IMR-90 (cell line): Measurements from ENCODE around the gene GLS. TPM values are rescaled to one million over a fixed set of nuclear protein-coding genes. Genes with fewer than 3 reads are reported as not detected.
A peak's percentile ranks its signal among the peaks of the same experiment; 100 is the strongest.

Experiments used
- ATAC-seq: fragments of 200-7000 bp; cut with Tn5 transposase; 2 replicates; pipeline ENCODE4 v1.9.1; 2020; ENCODE audit warnings: low read depth, mild to moderate bottlenecking, moderate library complexity
- BruUV-seq: library from RNA; stranded (reverse); fragments of 400-500 nt; replicated peaks from 2 replicates; lab custom pipeline; 2021; lab: Mats Ljungman, UMichigan
- CTCF ChIA-PET: fragments of 300-600 bp; formaldehyde crosslinking; extraction: SDS; loops from one replicate; lab custom pipeline; 2021; ENCODE audit warnings: antibody characterized with exemption; lab: Yijun Ruan, JAX
- POLR2A ChIA-PET: fragments of 300-600 bp; sonication (Branson Sonifier 250); formaldehyde crosslinking; loops from one replicate; lab custom pipeline; 2022; ENCODE audit warnings: antibody characterized with exemption; ENCODE audit not compliant: unreplicated experiment; lab: Charles Lee
- DNase-seq: peaks from one replicate; pipeline ENCODE4 v3.0.0; 2013
- H2AFZ ChIP-seq: replicated peaks from 2 replicates; pipeline ENCODE3; 2013; ENCODE audit warnings: low read length, mild to moderate bottlenecking; ENCODE audit not compliant: poor library complexity
- H2AK5ac ChIP-seq: 2 replicates; pipeline ENCODE4 v1.6.1; 2013; ENCODE audit warnings: low read depth, low read length, inconsistent platforms
- H2AK9ac ChIP-seq: replicated peaks from 2 replicates; pipeline ENCODE3; 2013; ENCODE audit warnings: mild to moderate bottlenecking, low read depth, low read length, moderate library complexity; ENCODE audit not compliant: poor library complexity
- H2BK120ac ChIP-seq: 2 replicates; pipeline ENCODE4 v1.6.1; 2013; ENCODE audit warnings: low read depth, low read length, inconsistent platforms
- H2BK15ac ChIP-seq: 3 replicates; pipeline ENCODE4 v1.6.1; 2013; ENCODE audit warnings: low read depth, low read length, inconsistent platforms
- H2BK20ac ChIP-seq: 2 replicates; pipeline ENCODE4 v1.6.1; 2013; ENCODE audit warnings: low read depth, mild to moderate bottlenecking, inconsistent platforms, low read length, moderate library complexity
- H2BK5ac ChIP-seq: 2 replicates; pipeline ENCODE4 v1.6.1; 2013; ENCODE audit warnings: mild to moderate bottlenecking, low read depth, low read length, inconsistent platforms; ENCODE audit not compliant: poor library complexity, severe bottlenecking
- H3K14ac ChIP-seq: replicated peaks from 2 replicates; pipeline ENCODE4 v1.6.1; 2013; ENCODE audit warnings: low read depth, low read length, inconsistent platforms
- H3K18ac ChIP-seq: 2 replicates; pipeline ENCODE4 v1.6.1; 2013; ENCODE audit warnings: low read depth, low read length, control low read depth
- H3K23ac ChIP-seq: 2 replicates; pipeline ENCODE4 v1.6.1; 2013; ENCODE audit warnings: low read depth, low read length, inconsistent platforms
- H3K27ac ChIP-seq: 2 replicates; pipeline ENCODE4 v1.5.1; 2013; ENCODE audit warnings: mild to moderate bottlenecking, control low read depth, low read length; ENCODE audit not compliant: insufficient read depth
- H3K27me3 ChIP-seq: 2 replicates; pipeline ENCODE4 v1.6.1; 2013; ENCODE audit warnings: low read length; ENCODE audit not compliant: control insufficient read depth, insufficient read depth
- H3K36me3 ChIP-seq: 2 replicates; pipeline ENCODE4 v1.6.1; 2013; ENCODE audit warnings: low read length, mixed read lengths; ENCODE audit not compliant: control insufficient read depth, insufficient read depth
- H3K4ac ChIP-seq: 2 replicates; pipeline ENCODE4 v1.6.1; 2013; ENCODE audit warnings: low read depth, low read length, inconsistent platforms
- H3K4me1 ChIP-seq: 2 replicates; pipeline ENCODE4 v1.6.1; 2013; ENCODE audit warnings: low read length, mixed read lengths; ENCODE audit not compliant: control insufficient read depth, insufficient read depth
- H3K4me2 ChIP-seq: 2 replicates; pipeline ENCODE4 v1.6.1; 2013; ENCODE audit warnings: low read depth, mild to moderate bottlenecking, control low read depth, low read length, moderate library complexity
- H3K4me3 ChIP-seq: 2 replicates; pipeline ENCODE4 v1.5.1; 2013; ENCODE audit warnings: low read depth, mild to moderate bottlenecking, control low read depth, low read length, moderate library complexity; ENCODE audit not compliant: insufficient read depth
- H3K56ac ChIP-seq: 2 replicates; pipeline ENCODE4 v1.6.1; 2013; ENCODE audit warnings: low read length, inconsistent platforms; ENCODE audit not compliant: insufficient read depth; ENCODE audit errors: extremely low read depth
- H3K79me1 ChIP-seq, 2 experiments: 2 replicates each; pipeline ENCODE4 v1.6.1; 2013; ENCODE audit warnings: low read length in 2 of 2, inconsistent platforms in 1 of 2, low read depth in 1 of 2
- H3K9ac ChIP-seq: 2 replicates; pipeline ENCODE4 v1.6.1; 2013; ENCODE audit warnings: low read depth, low read length, control low read depth
- H3K9me1 ChIP-seq: 2 replicates; pipeline ENCODE4 v1.6.1; 2013; ENCODE audit warnings: low read length, inconsistent platforms; ENCODE audit not compliant: insufficient read depth
- H3K9me3 ChIP-seq: 2 replicates; pipeline ENCODE4 v1.6.1; 2013; ENCODE audit warnings: low read length; ENCODE audit not compliant: control insufficient read depth, insufficient read depth
- H4K20me1 ChIP-seq: 2 replicates; pipeline ENCODE4 v1.6.1; 2013; ENCODE audit warnings: low read length, inconsistent platforms; ENCODE audit not compliant: insufficient read depth
- H4K5ac ChIP-seq: 2 replicates; pipeline ENCODE4 v1.6.1; 2013; ENCODE audit warnings: mild to moderate bottlenecking, low read depth, low read length, control low read depth
- H4K8ac ChIP-seq, 2 experiments: 2 replicates each; pipeline ENCODE4 v1.6.1; 2013; ENCODE audit warnings: low read depth in 2 of 2, low read length in 2 of 2, control low read depth in 1 of 2, inconsistent platforms in 1 of 2
- H4K91ac ChIP-seq: 2 replicates; pipeline ENCODE4 v1.6.1; 2013; ENCODE audit warnings: low read depth, low read length, inconsistent platforms; ENCODE audit not compliant: insufficient read depth
- BHLHE40 ChIP-seq: fragments of 150-350 bp; IDR thresholded peaks from 2 replicates; pipeline ENCODE4 v1.6.1; 2016; ENCODE audit warnings: mild to moderate bottlenecking, low read depth, low read length
- CEBPB ChIP-seq: IDR thresholded peaks from 2 replicates; pipeline ENCODE4 v1.6.1; 2012; ENCODE audit warnings: low read depth, low read length, improper control_type of control experiment
- CHD1 ChIP-seq: IDR thresholded peaks from 2 replicates; pipeline ENCODE4 v1.6.1; 2012; ENCODE audit warnings: low read depth, low read length, improper control_type of control experiment
- ELK1 ChIP-seq: fragments of 150-350 bp; IDR thresholded peaks from 2 replicates; pipeline ENCODE4 v1.6.1; 2016; ENCODE audit warnings: low read depth, mild to moderate bottlenecking, low read length, moderate library complexity, borderline replicate concordance
- FOS ChIP-seq: fragments of 150-350 bp; IDR thresholded peaks from 2 replicates; pipeline ENCODE4 v1.6.1; 2016; ENCODE audit warnings: low read depth, low read length
- MAFK ChIP-seq: IDR thresholded peaks from 2 replicates; pipeline ENCODE4 v1.6.1; 2012; ENCODE audit warnings: low read depth, low read length, improper control_type of control experiment
- MAZ ChIP-seq: IDR thresholded peaks from 2 replicates; pipeline ENCODE4 v1.6.1; 2012; ENCODE audit warnings: low read depth, mild to moderate bottlenecking, low read length, improper control_type of control experiment, moderate library complexity, borderline replicate concordance
- MXI1 ChIP-seq: IDR thresholded peaks from 2 replicates; pipeline ENCODE4 v1.6.1; 2012; ENCODE audit warnings: low read depth, mild to moderate bottlenecking, low read length, moderate library complexity, borderline replicate concordance
- NFE2L2 ChIP-seq: fragments of 150-350 bp; IDR thresholded peaks from 2 replicates; pipeline ENCODE4 v1.6.1; 2016; ENCODE audit warnings: low read depth, mild to moderate bottlenecking, low read length
- POLR2A ChIP-seq: IDR thresholded peaks from 2 replicates; pipeline ENCODE4 v1.6.1; 2012; ENCODE audit warnings: mild to moderate bottlenecking, low read depth, low read length
- RAD21 ChIP-seq: IDR thresholded peaks from 2 replicates; pipeline ENCODE4 v1.6.1; 2012; ENCODE audit warnings: low read length, improper control_type of control experiment
- RCOR1 ChIP-seq: IDR thresholded peaks from 2 replicates; pipeline ENCODE4 v1.6.1; 2012; ENCODE audit warnings: mild to moderate bottlenecking, low read length, improper control_type of control experiment; ENCODE audit not compliant: insufficient replicate concordance
- RFX5 ChIP-seq: IDR thresholded peaks from 2 replicates; pipeline ENCODE4 v1.8.0; 2012; ENCODE audit warnings: low read depth, mild to moderate bottlenecking, low read length, moderate library complexity
- SMC3 ChIP-seq: fragments of 150-350 bp; IDR thresholded peaks from 2 replicates; pipeline ENCODE4 v1.6.1; 2016; ENCODE audit warnings: low read depth, mild to moderate bottlenecking, antibody characterized with exemption, low read length, moderate library complexity
- USF2 ChIP-seq: fragments of 150-350 bp; IDR thresholded peaks from 2 replicates; pipeline ENCODE4 v1.6.1; 2017; ENCODE audit warnings: mild to moderate bottlenecking, antibody characterized with exemption, low read length, low read depth
- WGBS, 2 experiments: methylation state at CpG; one replicate each; pipeline versions ENCODE4 v1.1.5 to v1.1.7; 2013; ENCODE audit warnings: missing lambda C conversion rate in 2 of 2; ENCODE audit not compliant: insufficient read length in 1 of 2; ENCODE audit errors: extremely low coverage in 2 of 2; 5-methylcytosine and 5-hydroxymethylcytosine counted together
- dilution Hi-C: fragments of 300-500 bp; cut with HindIII; formaldehyde crosslinking; loops from one replicate; pipeline ENCODE4 v1.14.3; 2018; ENCODE audit warnings: low sequenced_read_pairs; ENCODE audit not compliant: unreplicated experiment
- in situ Hi-C: fragments of 300-500 bp; cut with MboI; formaldehyde crosslinking; loops from 3 replicates; pipeline ENCODE4 v1.14.3; 2019; ENCODE audit warnings: low sequenced_read_pairs, inconsistent platforms, mixed read lengths
- intact Hi-C: fragments of 100-400 bp; cut with micrococcal nuclease; formaldehyde crosslinking; loops from 2 replicates; pipeline ENCODE4 v1.10.0; 2022
- polyA plus RNA-seq, 3 experiments: library from polyadenylated mRNA; depleted of rRNA; stranded (reverse); fragments of >200 nt; gene quantifications; 2 replicates each; pipeline ENCODE4 v1.2.3, GENCODE V29; 2012; ENCODE audit warnings: low replicate concordance in 1 of 3
- total RNA-seq: library from RNA; depleted of rRNA; stranded (reverse); fragments of >200 nt; gene quantifications from 2 replicates; pipeline ENCODE4 v1.2.3, GENCODE V29; 2012

The GLS gene
- total and polyA plus RNA-seq, 2 of the 4 experiments (the other 2 are of a cell fraction), result 87.5 to 130 TPM

GRCh38 chr2:190881598-190882410 lies 1.2 kb downstream of the GLS start:
- peak overlapping the region; percentile 50 to 73 for H4K8ac ChIP-seq
- H4K5ac ChIP-seq, result 0 out of 2 replicates have a peak overlapping the region, but pooled peaks have one; percentile 9
- peak overlapping the region; percentile 80 for H3K14ac ChIP-seq
- peak overlapping the region; percentile 99 for H3K4me2 ChIP-seq
- ChIA-PET POLR2A (interaction anchor here (1.1 to 1.3 kb wide), 2 partner anchors 46 to 69 kb away, joined by 5 to 6 read pairs; no protein-coding TSS in a partner anchor), CTCF (interaction anchor here (1.2 to 2.1 kb wide), 2 partner anchors 23 to 31 kb away, joined by 4 to 12 read pairs; no protein-coding TSS in a partner anchor)
- peak overlapping the region; percentile 91 for H2BK5ac ChIP-seq
- no peaks in the 10 kb centered on the region; the same call in 1 of the 2 replicates for H3K9me1 ChIP-seq
- no peaks in the 10 kb centered on the region for H3K27me3 ChIP-seq
- H3K56ac ChIP-seq, result peak overlapping the region; percentile 45
- peak overlapping the region; percentile 13; the same call in 1 of the 2 replicates for H2BK20ac ChIP-seq
- peaks cover 47% of the 10 kb centered on the region; the same call in 1 of the 2 replicates for H4K20me1 ChIP-seq
- H3K9ac ChIP-seq, result peak overlapping the region; percentile 94
- H4K91ac ChIP-seq, result peak overlapping the region; percentile 72
- DNase-seq, result peak; percentile 87
- peak overlapping the region; percentile 97 for H3K27ac ChIP-seq
- no peaks in the 10 kb centered on the region for H3K9me3 ChIP-seq
- 1% methylated on average over 22 of the region's 46 CpGs; no CpG with 5 or more reads in 1 of the 2 experiments for WGBS, 2 experiments
- H2AFZ ChIP-seq, result peak overlapping the region; percentile 88
- peaks cover 3% of the 10 kb centered on the region; the same call in 1 of the 2 replicates for H3K4me1 ChIP-seq
- peak overlapping the region; percentile 60 for H2BK120ac ChIP-seq
- peak overlapping the region; percentile 91 for H2AK5ac ChIP-seq
- ATAC-seq, result peak; percentile 5
- H2BK15ac ChIP-seq, result peak overlapping the region; percentile 63; the same call in 1 of the 3 replicates
- peak overlapping the region; percentile 66 for H3K4me3 ChIP-seq
- H3K36me3 ChIP-seq, result no peaks in the 10 kb centered on the region
- H3K23ac ChIP-seq, result peak overlapping the region; percentile 75
- H2AK9ac ChIP-seq, result peak overlapping the region; percentile 96
- intact Hi-C loops (loop anchor here (2.0 to 5.0 kb wide), 3 partner anchors 31 to 101 kb away; no protein-coding TSS in a partner anchor), dilution Hi-C loops (no loop called here), in situ Hi-C loops (no loop called here)
- H3K4ac ChIP-seq, result peak overlapping the region; percentile 81
- peak overlapping the region; percentile 61 for H3K18ac ChIP-seq
- H3K79me1 ChIP-seq, result peaks cover 4 to 14% of the 10 kb centered on the region in 2 experiments; a peak in 2 of 4 replicates
- no TSS peak for BruUV-seq
- TF ChIP-seq CHD1 (no peak), SMC3 (no peak), RFX5 (no peak), MAFK (no peak), RCOR1 (peak; percentile 19), RAD21 (no peak), NFE2L2 (no peak), USF2 (peak; percentile 62; the same call in 1 of the 2 replicates), CEBPB (peak; percentile 86), FOS (peak; percentile 32; the same call in 1 of the 2 replicates), BHLHE40 (peak; percentile 79; the same call in 1 of the 2 replicates), POLR2A (peak; percentile 50; the same call in 1 of the 2 replicates), MXI1 (peak; percentile 85; the same call in 1 of the 2 replicates), MAZ (no peak), ELK1 (no peak)
